CD14-positive monocyte (primary cell): ENCODE data around the gene NENF. TPM values are rescaled to one million over a fixed set of nuclear protein-coding genes. Genes with fewer than 3 reads are reported as not detected.

ENCODE experiments used
- DNase-seq, 3 donors: peaks; one replicate each; pipeline ENCODE4 v3.0.0-alpha.2; 2011 to 2022
- H2AFZ ChIP-seq: 2 replicates; pipeline ENCODE4 v1.6.0; 2012; ENCODE audit warnings: mild to moderate bottlenecking, low read depth, low read length, inconsistent platforms; ENCODE audit not compliant: insufficient read depth, poor library complexity, severe bottlenecking
- H3K27ac ChIP-seq, 2 donors: 1 replicate in 1 of 2; 2 replicates in 1 of 2; pipeline ENCODE4 v1.5.1; 2012 to 2013; ENCODE audit warnings: low read length in 2 of 2, control low read depth in 1 of 2, inconsistent platforms in 1 of 2, low read depth in 1 of 2, mild to moderate bottlenecking in 1 of 2
- H3K27me3 ChIP-seq, 2 donors: one replicate each; pipeline versions ENCODE4 v1.6.0 to v1.6.1; 2011 to 2013; ENCODE audit warnings: low read length in 2 of 2; ENCODE audit not compliant: control insufficient read depth in 2 of 2, insufficient read depth in 2 of 2
- H3K36me3 ChIP-seq, 2 donors: replicated peaks in 1 of 2; 1 replicate in 1 of 2; 2 replicates in 1 of 2; pipeline versions ENCODE4 v1.5.1 to v1.6.1; 2012 to 2013; ENCODE audit warnings: low read length in 2 of 2, control low read depth in 1 of 2, inconsistent platforms in 1 of 2, mild to moderate bottlenecking in 1 of 2; ENCODE audit not compliant: insufficient read depth in 2 of 2, control insufficient read depth in 1 of 2
- H3K4me1 ChIP-seq, 2 donors: 1 replicate in 1 of 2; 2 replicates in 1 of 2; pipeline versions ENCODE4 v1.5.1 to v1.6.1; 2012 to 2013; ENCODE audit warnings: low read length in 2 of 2, control low read depth in 1 of 2, inconsistent platforms in 1 of 2, mild to moderate bottlenecking in 1 of 2, moderate library complexity in 1 of 2; ENCODE audit not compliant: insufficient read depth in 2 of 2, control insufficient read depth in 1 of 2
- H3K4me2 ChIP-seq: replicated peaks from 2 replicates; pipeline ENCODE3; 2012; ENCODE audit warnings: low read length, moderate library complexity, mild to moderate bottlenecking; ENCODE audit not compliant: poor library complexity, severe bottlenecking; ENCODE audit errors: extremely low read depth
- H3K4me3 ChIP-seq, 3 experiments: fragments of 200-600 bp in 1 of 3; sonication (generic) in 1 of 3; replicated peaks in 1 of 3; 1 replicate in 2 of 3; 2 replicates in 1 of 3; pipeline ENCODE4 v1.5.1; 2011 to 2013; ENCODE audit warnings: low read length in 3 of 3, mild to moderate bottlenecking in 3 of 3, control low read depth in 2 of 3, low read depth in 2 of 3, inconsistent platforms in 1 of 3, moderate library complexity in 1 of 3
- H3K79me2 ChIP-seq: 2 replicates; pipeline ENCODE4 v1.6.0; 2012; ENCODE audit warnings: mild to moderate bottlenecking, control low read depth, inconsistent platforms, low read length, moderate library complexity; ENCODE audit not compliant: insufficient read depth
- H3K9ac ChIP-seq: 2 replicates; pipeline ENCODE4 v1.6.0; 2017; ENCODE audit warnings: low read length, mild to moderate bottlenecking; ENCODE audit not compliant: insufficient read depth, poor library complexity, severe bottlenecking
- H3K9me3 ChIP-seq, 2 donors: replicated peaks in 1 of 2; 1 replicate in 1 of 2; 2 replicates in 1 of 2; pipeline versions ENCODE4 v1.5.1 to v1.6.1; 2012 to 2013; ENCODE audit warnings: low read length in 2 of 2, control low read depth in 1 of 2; ENCODE audit not compliant: control insufficient read depth in 1 of 2, insufficient read depth in 1 of 2
- H4K20me1 ChIP-seq: 2 replicates; pipeline ENCODE4 v1.6.0; 2012; ENCODE audit warnings: mild to moderate bottlenecking, low read length, control low read depth, moderate library complexity; ENCODE audit not compliant: insufficient read depth
- H3K27ac Mint-ChIP-seq, 7 donors: one replicate each; pipeline ENCODE4 v1.8.0; 2020; ENCODE audit warnings: mild to moderate bottlenecking in 7 of 7, mixed read lengths in 7 of 7, moderate library complexity in 6 of 7, inconsistent platforms in 2 of 7
- H3K27me3 Mint-ChIP-seq, 3 donors: one replicate each; pipeline ENCODE4 v1.8.0; 2021 to 2022; ENCODE audit warnings: low read depth in 3 of 3, mild to moderate bottlenecking in 3 of 3, mixed read lengths in 3 of 3, moderate library complexity in 3 of 3, inconsistent platforms in 1 of 3
- H3K36me3 Mint-ChIP-seq, 2 donors: one replicate each; pipeline ENCODE4 v1.8.0; 2020; ENCODE audit warnings: mixed read lengths in 2 of 2, inconsistent platforms in 1 of 2, mild to moderate bottlenecking in 1 of 2
- H3K4me1 Mint-ChIP-seq: one replicate; pipeline ENCODE4 v1.8.0; 2020; ENCODE audit warnings: mild to moderate bottlenecking, mixed read lengths
- H3K4me3 Mint-ChIP-seq, 2 donors: one replicate each; pipeline ENCODE4 v1.8.0; 2020; ENCODE audit warnings: mild to moderate bottlenecking in 2 of 2, mixed read lengths in 2 of 2, moderate library complexity in 1 of 2
- H3K9me3 Mint-ChIP-seq, 7 donors: one replicate each; pipeline ENCODE4 v1.8.0; 2020 to 2022; ENCODE audit warnings: mixed read lengths in 7 of 7, mild to moderate bottlenecking in 6 of 7, moderate library complexity in 6 of 7, inconsistent platforms in 2 of 7
- WGBS: methylation state at CpG from one replicate; pipeline ENCODE4 v1.1.5; 2013; ENCODE audit warnings: missing lambda C conversion rate; ENCODE audit not compliant: insufficient coverage; 5-methylcytosine and 5-hydroxymethylcytosine counted together
- intact Hi-C, 2 donors: fragments of 100-400 bp; cut with micrococcal nuclease; formaldehyde crosslinking; loops; one replicate each; pipeline versions ENCODE4 v1.15.0 to v1.15.1; 2023
- polyA plus RNA-seq, 3 donors: library from polyadenylated mRNA; depleted of rRNA in 1 of 3; unstranded in 2 of 3; stranded (reverse) in 1 of 3; fragments of 300-500 nt in 2 of 3; fragments of >200 nt in 1 of 3; fragmentation: Illumina TruSeq in 2 of 3; gene quantifications; 1 replicate in 2 of 3; 2 replicates in 1 of 3; pipeline ENCODE4 v1.2.3, GENCODE V29; 2012 to 2021
- TF ChIP-seq, protein P1 (sequence below): fragments of 200-600 bp; IDR thresholded peaks from one replicate; pipeline ENCODE4 v1.8.0; 2022; ENCODE audit warnings: antibody characterized with exemption, mild to moderate bottlenecking

NENF gene
- polyA plus RNA-seq, 3 donors = 9.7 to 56.4 (median 42.3) TPM

DNA sequence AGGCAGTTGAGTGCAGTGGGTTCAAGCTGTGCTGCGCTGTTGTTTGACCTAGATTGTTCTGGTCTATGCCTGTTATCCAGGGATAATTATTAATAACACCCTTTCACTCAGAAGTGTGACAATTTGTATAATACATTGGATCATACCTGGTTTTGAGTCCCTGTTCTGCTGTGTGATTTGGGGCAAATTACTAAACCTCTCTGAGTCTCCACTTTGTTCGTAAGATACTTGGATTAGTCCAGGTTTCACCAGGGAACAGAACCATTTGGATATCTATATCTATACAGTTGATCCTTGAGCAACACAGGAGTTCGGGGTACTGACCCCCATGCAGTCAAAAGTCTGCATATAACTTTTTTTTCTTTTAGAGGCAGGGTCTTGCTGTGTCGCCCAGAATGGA, 2.3 kb downstream of the NENF start:
- no peaks in the 10 kb centered on the region for H3K36me3 ChIP-seq
- H2AFZ ChIP-seq = no peak overlapping the region
- no peaks in the 10 kb centered on the region for H3K27me3 ChIP-seq
- H3K27ac Mint-ChIP-seq = no peak overlapping the region
- H3K27ac ChIP-seq = no peak overlapping the region
- intact Hi-C loops = no loop called here
- no peaks in the 10 kb centered on the region for H3K9me3 Mint-ChIP-seq
- H3K9me3 ChIP-seq = no peaks in the 10 kb centered on the region
- H3K4me1 Mint-ChIP-seq = peaks cover 23% of the 10 kb centered on the region
- H3K27me3 Mint-ChIP-seq = no peaks in the 10 kb centered on the region
- peaks cover 0 to 2% of the 10 kb centered on the region in 2 donors for H3K36me3 Mint-ChIP-seq
- H3K4me1 ChIP-seq = peaks cover 11 to 19% of the 10 kb centered on the region in 2 donors
- H3K79me2 ChIP-seq = peaks cover 11% of the 10 kb centered on the region
- no peak overlapping the region for H3K4me3 ChIP-seq
- no peak overlapping the region for H3K4me3 Mint-ChIP-seq
- 94% methylated on average over 2 of the region's 4 CpGs for WGBS
- no peak for DNase-seq
- H3K9ac ChIP-seq = no peak overlapping the region
- TF ChIP-seq, protein P1, sequence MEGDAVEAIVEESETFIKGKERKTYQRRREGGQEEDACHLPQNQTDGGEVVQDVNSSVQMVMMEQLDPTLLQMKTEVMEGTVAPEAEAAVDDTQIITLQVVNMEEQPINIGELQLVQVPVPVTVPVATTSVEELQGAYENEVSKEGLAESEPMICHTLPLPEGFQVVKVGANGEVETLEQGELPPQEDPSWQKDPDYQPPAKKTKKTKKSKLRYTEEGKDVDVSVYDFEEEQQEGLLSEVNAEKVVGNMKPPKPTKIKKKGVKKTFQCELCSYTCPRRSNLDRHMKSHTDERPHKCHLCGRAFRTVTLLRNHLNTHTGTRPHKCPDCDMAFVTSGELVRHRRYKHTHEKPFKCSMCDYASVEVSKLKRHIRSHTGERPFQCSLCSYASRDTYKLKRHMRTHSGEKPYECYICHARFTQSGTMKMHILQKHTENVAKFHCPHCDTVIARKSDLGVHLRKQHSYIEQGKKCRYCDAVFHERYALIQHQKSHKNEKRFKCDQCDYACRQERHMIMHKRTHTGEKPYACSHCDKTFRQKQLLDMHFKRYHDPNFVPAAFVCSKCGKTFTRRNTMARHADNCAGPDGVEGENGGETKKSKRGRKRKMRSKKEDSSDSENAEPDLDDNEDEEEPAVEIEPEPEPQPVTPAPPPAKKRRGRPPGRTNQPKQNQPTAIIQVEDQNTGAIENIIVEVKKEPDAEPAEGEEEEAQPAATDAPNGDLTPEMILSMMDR = no peak
- H3K4me2 ChIP-seq = no peak overlapping the region
- no peaks in the 10 kb centered on the region for H4K20me1 ChIP-seq

DNA sequence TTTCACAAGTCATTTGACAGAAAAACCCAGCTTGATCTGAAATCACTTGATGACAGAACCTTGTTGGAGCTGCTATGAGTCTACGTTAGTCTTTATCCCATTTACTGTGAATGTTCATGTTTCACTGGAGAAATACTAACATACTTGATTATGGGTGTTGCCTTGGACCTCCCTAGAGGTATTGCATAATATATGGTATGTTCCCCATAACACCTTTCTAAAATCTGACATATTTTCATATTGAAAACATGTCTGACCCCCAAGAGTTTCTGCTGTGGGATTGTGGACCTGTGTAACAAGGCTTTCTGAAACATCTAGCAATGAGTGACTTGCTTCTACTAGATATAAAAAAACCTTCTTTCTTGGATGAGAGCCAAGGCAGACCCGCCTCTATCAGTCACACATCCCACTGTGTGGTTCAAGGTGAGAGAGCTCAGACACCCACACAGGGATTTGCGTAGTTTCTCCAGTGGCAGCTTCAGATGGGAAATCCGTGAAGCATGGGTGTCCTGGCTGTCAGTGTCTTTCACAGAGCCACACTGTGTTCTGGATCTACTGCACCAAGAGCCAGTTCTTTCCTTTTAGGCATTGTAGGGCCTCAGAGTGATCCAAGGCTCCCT, 4.6 kb downstream of the NENF start:
- Histone ChIP-seq H3K4me3 (no peak overlapping the region), H3K36me3 (no peaks in the 10 kb centered on the region), H3K27me3 (no peaks in the 10 kb centered on the region), H3K4me1 (peaks cover 9 to 17% of the 10 kb centered on the region in 2 donors), H3K9me3 (no peaks in the 10 kb centered on the region), H3K9ac (no peak overlapping the region), H2AFZ (no peak overlapping the region), H3K79me2 (peaks cover 11% of the 10 kb centered on the region), H4K20me1 (no peaks in the 10 kb centered on the region), H3K27ac (no peak overlapping the region), H3K4me2 (no peak overlapping the region)
- no peaks in the 10 kb centered on the region for H3K9me3 Mint-ChIP-seq
- intact Hi-C loops = no loop called here
- WGBS = 100% methylated on average over 2 of the region's 4 CpGs
- DNase-seq = no peak
- no peak overlapping the region for H3K4me3 Mint-ChIP-seq
- H3K27me3 Mint-ChIP-seq = no peaks in the 10 kb centered on the region
- peaks cover 20% of the 10 kb centered on the region for H3K4me1 Mint-ChIP-seq
- TF ChIP-seq, protein P1 = no peak
- H3K36me3 Mint-ChIP-seq = peaks cover 0 to 3% of the 10 kb centered on the region in 2 donors
- H3K27ac Mint-ChIP-seq = no peak overlapping the region
